Activated CD4-positive, alpha-beta T cell treated with anti-CD3 and anti-CD28 coated beads, Interleukin-2, amount 50 U/mL, for 4 hours (primary cell): ENCODE data around the gene KLHL21.
A peak's percentile ranks its signal among the peaks of the same experiment; 100 is the strongest.
"Not testable (repeated sequence)": the region's sequence is repeated elsewhere in the genome, so short reads cannot be mapped to it uniquely, and the experiment has no call there.

ENCODE experiments used
- DNase-seq, 2 experiments: peaks; one replicate each; pipeline ENCODE4 v3.0.0-alpha.2; 2020

KLHL21 gene

DNA sequence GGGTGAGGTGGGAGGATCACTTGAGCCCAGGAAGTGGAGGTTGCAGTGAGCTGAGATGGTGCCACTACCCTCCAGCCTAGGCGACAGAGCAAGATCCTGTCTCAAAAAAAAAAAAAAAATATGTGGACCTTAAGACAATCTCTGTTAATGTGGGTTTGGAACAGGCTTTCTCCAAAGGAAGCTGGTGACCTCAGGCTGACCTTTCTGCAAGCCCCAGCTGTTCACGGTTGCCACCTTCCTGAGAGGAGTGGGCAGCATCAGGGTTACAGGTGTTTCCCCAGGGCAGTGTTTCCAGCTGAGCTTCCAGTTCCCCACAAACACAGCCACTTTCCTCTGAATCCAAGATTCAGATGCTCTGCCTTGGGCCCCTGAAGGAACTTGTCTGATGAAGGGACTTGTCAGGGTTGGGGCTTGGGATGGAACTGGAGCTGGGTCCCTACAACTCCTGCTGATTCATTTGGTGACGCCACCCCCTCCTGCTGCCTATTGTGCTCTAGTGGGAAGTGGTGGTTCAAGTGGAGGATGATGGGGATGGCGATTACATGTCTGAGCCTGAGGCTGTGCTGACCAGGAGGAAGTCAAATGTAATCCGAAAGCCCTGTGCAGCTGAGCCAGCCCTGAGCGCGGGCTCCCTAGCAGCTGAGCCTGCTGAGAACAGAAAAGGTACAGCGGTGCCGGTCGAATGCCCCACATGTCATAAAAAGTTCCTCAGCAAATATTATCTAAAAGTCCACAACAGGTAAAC, 20.9 kb downstream of the KLHL21 start:
- no peak for DNase-seq

DNA sequence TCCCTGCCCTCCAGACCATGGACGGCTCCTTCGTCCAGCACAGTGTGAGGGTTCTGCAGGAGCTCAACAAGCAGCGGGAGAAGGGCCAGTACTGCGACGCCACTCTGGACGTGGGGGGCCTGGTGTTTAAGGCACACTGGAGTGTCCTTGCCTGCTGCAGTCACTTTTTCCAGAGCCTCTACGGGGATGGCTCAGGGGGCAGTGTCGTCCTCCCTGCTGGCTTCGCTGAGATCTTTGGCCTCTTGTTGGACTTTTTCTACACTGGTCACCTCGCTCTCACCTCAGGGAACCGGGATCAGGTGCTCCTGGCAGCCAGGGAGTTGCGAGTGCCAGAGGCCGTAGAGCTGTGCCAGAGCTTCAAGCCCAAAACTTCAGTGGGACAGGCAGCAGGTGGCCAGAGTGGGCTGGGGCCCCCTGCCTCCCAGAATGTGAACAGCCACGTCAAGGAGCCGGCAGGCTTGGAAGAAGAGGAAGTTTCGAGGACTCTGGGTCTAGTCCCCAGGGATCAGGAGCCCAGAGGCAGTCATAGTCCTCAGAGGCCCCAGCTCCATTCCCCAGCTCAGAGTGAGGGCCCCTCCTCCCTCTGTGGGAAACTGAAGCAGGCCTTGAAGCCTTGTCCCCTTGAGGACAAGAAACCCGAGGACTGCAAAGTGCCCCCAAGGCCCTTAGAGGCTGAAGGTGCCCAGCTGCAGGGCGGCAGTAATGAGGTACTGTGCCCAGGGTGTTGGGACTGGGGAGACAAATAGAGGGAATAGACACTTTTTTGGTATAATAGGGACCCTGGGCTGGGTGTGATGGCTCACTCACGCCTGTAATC, 21.9 kb downstream of the KLHL21 start:
- DNase-seq, result no peak

- DNase-seq, result no peak
These were observed 22.5 kb downstream of the KLHL21 start for GRCh38 chr1:6580119-6580592.

DNA sequence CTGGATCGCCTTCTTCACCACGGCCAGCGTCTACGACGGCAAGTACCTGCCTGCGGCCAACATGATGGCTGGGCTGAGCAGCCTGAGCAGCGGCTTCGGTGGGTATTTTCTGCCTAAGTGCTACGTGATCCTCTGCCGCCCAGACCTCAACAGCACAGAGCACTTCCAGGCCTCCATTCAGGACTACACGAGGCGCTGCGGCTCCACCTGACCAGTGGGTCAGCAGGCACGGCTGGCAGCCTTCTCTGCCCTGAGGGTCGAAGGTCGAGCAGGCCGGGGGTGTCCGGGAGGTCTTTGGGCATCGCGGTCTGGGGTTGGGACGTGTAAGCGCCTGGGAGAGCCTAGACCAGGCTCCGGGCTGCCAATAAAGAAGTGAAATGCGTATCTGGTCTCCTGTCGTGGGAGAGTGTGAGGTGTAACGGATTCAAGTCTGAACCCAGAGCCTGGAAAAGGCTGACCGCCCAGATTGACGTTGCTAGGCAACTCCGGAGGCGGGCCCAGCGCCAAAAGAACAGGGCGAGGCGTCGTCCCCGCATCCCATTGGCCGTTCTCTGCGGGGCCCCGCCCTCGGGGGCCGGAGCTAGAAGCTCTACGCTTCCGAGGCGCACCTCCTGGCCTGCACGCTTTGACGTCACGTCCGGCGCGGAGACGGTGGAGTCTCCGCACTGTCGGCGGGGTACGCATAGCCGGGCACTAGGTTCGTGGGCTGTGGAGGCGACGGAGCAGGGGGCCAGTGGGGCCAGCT, 23.1 kb downstream of the KLHL21 start, which contains the start of gene ZBTB48:
Gene ZBTB48 (plus strand): TSS at position 621 of the 745 bp plus-strand sequence. CDS start 616 bp downstream, outside the sequence.
- peak; percentile 95 for DNase-seq

DNA sequence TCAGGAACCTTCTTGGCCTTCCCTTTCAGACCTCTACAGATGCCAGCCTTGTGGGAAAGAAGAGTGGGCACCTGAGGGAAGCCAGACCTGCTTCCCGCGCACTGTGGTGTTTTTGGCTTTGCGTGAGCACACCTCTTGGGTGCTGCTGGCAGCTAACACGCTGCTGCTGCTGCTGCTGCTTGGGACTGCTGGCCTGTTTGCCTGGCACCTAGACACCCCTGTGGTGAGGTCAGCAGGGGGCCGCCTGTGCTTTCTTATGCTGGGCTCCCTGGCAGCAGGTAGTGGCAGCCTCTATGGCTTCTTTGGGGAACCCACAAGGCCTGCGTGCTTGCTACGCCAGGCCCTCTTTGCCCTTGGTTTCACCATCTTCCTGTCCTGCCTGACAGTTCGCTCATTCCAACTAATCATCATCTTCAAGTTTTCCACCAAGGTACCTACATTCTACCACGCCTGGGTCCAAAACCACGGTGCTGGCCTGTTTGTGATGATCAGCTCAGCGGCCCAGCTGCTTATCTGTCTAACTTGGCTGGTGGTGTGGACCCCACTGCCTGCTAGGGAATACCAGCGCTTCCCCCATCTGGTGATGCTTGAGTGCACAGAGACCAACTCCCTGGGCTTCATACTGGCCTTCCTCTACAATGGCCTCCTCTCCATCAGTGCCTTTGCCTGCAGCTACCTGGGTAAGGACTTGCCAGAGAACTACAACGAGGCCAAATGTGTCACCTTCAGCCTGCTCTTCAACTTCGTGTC, 23.9 kb downstream of the KLHL21 start:
- DNase-seq, result no peak

- DNase-seq, result no peak
These were observed 24.7 kb downstream of the KLHL21 start for GRCh38 chr1:6577831-6578525.

DNA sequence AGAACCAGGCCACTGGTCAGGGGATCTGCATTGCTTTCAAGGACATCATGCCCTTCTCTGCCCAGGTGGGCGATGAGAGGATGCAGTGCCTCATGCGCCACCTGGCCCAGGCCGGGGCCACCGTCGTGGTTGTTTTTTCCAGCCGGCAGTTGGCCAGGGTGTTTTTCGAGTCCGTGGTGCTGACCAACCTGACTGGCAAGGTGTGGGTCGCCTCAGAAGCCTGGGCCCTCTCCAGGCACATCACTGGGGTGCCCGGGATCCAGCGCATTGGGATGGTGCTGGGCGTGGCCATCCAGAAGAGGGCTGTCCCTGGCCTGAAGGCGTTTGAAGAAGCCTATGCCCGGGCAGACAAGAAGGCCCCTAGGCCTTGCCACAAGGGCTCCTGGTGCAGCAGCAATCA, 27.9 kb downstream of the KLHL21 start:
- no peak for DNase-seq

DNA sequence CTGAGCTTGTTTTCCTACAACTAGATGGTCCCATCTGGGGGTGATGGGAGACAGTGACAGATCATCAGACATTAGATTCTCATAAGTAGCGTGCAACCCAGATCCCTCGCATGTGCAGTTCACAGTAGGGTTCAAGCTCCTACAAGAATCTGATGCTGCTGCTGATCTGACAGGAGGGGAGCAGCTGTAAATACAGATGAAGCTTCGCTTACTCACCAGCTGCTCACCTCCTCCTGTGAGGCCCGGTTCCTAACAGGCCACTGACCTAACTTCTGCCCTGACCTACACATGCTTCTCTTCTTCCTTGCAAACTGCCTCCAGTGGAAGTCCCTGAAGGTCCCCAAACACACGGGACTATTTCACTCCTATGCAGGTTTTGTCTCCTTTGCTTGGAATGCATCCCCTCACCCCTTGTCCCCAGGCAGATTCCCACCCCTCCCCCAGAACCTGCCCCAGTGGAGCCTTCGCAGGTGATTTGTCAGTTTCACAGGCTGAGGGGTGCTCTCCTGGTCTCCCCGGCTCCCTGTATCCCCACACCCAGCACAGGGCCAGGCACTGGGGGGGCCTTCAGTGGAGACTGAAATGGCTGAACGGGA, 28.5 kb downstream of the KLHL21 start:
- no peak for DNase-seq

DNA sequence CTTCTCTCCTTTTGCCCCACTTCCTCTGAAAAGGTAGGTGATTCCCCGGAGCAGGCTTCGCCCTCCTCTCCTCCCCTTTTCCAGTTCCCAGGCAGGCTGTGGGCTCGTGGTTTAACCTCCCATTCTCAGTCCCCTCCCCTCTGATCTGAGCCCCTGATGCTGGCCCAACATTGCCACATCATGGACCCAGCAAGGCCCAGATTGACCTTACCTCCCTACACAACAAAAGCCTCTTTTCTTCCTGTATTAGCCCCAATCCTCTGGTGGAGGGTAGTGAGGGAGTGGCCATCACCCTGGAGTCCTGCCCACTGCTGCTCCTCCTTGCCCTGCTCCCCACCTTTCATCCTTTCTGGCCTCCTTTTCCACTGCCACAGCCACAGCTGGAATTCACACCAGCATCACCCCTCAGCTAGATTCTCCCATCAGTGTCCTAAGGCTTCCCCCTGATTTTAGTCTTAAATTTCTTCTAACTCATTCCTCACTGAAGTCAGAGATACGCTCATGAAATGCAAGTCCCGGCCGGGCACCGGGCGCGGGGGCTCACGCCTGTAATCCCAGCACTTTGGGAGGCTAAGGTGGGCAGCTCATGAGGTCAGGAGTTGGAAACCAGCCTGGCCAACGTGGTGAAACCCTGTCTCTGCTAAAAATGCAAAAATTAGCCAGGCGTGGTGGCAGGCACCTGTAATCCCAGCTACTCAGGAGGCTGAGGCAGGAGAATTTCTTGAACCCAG, 29.9 kb downstream of the KLHL21 start:
- DNase-seq, result no peak

DNA sequence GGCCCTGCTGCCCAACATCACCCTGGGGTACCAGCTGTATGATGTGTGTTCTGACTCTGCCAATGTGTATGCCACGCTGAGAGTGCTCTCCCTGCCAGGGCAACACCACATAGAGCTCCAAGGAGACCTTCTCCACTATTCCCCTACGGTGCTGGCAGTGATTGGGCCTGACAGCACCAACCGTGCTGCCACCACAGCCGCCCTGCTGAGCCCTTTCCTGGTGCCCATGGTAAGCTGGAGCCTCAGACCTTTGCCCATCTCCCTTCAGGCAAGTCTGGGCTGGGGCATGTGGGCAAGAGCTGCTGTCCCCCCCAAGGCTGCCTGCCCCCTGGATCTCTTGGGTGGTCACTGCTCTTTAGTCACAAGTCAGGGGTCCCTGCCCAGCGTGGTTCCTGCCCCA, 31.7 kb downstream of the KLHL21 start:
- no peak for DNase-seq

DNA sequence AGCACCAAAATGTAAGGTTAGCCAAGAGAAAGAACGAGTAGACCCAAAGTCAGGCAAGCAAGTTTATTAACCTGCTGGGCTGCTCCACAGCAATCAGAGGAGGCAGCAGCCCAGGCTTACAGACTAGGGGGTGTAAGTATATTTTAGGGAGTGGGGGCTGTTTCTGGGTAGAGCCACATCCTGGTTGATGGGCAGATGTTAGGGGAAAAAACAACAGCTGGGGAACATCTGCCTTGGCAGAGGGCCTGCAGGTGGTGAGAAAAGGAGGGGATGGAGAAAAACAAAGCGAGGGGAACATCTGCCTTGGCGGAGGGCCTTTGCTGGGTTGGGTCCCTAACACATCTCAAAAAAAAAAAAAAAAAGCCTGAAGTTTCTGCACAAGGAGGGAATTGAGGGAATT, 32.6 kb downstream of the KLHL21 start:
- no peak for DNase-seq

GRCh38 chr1:6569033-6569432, 33.6 kb downstream of the KLHL21 start:
- DNase-seq, result no peak

GRCh38 chr1:6560267-6560666, 42.4 kb downstream of the KLHL21 start:
- DNase-seq, result no peak

GRCh38 chr1:6559161-6559560, 43.5 kb downstream of the KLHL21 start:
- DNase-seq, result not testable (repeated sequence)

DNA sequence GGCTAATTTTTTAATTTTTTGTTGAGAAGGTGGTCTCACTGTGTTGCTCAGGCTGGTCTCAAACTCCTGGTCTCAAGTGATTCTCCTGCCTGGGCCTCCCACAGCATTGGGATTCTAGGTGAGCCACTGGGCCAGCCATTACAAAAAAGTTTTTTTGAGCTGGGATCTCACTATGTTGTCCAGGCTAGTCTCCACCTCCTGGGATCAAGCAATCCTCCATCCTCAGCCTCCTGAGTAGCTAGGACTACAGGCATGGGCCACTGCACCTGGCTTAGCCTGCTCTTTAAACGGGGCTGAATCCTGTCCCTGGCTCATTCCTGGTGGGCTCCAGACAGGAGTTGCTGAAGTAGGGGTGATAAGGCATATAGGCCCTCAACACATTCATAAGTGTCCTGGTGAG, 45.1 kb downstream of the KLHL21 start:
- no peak for DNase-seq

DNA sequence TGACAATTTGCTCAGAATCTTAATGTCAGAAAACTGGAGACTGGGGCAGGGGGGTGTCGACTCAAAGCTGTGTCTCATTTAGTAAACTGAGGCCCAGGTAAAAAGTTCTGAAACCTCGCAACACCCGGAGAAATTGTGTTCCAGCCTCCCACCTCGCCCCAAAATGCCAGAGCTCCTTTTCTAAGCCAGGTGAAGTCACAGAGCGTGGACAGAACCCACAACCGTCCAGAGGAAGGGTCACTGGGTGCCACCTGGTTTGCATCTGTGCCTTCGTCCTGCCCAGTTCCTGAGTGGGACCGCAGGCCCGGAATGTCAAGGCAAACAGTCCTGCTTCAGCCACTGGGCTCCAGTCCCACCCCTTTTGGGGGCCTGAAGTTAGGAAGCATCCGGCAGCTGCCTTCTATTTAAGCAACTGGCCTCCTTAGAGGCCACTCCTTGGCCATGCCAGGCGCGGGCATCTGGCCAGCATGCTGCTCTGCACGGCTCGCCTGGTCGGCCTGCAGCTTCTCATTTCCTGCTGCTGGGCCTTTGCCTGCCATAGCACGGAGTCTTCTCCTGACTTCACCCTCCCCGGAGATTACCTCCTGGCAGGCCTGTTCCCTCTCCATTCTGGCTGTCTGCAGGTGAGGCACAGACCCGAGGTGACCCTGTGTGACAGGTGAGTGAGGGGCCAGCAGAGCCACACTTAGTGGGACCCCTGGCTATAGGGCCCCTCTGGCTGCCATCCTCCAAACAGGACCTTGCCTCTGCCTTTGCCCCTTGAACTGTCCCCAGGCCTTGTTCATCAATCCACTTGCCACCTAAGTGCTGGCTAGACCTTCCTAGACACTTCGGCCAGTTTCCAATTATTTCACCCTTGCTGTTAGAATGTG, 47.5 kb downstream of the KLHL21 start, which contains the start of gene TAS1R1:
Gene TAS1R1 (plus strand): TSS at position 401 of the 872 bp plus-strand sequence. CDS start 67 bp downstream, at position 468.
- DNase-seq, result no peak

GRCh38 chr1:6554031-6554906, 48.4 kb downstream of the KLHL21 start, which contains the start of gene NOL9:
TSS of gene NOL9 (minus strand) at chr1:6554513. CDS start at chr1:6554502, 11 bp downstream.
- peak; percentile 94 for DNase-seq

GRCh38 chr1:6547301-6547700, 55.4 kb downstream of the KLHL21 start:
- DNase-seq, result no peak
